GM21367 (cell line): ENCODE measurements around the gene IARS1.

Experiments used
- ATAC-seq: cut with Tn5 transposase; IDR thresholded peaks from one replicate; pipeline ENCODE4 v1.9.1; 2021; ENCODE audit not compliant: unreplicated experiment

Gene IARS1

DNA sequence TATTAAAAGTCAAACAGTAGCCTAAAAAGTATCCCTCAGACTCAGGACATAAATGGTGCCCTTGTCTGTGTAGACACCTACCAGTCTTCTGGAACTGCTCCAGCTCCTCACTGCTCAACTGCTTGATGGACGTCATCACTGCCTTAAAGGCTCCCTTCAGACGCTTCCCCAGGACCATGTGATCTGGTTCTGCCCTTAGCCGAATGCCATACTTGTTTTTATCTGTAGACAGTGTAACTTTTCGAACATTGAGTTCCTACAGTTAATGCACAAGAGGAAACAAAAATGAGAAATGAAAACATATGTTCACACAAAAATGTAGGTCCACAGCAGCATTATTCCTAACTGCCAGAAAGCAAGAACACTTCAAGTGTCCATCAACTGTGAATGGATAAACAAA, 46.2 kb downstream of the IARS1 start:
- ATAC-seq = no peak

DNA sequence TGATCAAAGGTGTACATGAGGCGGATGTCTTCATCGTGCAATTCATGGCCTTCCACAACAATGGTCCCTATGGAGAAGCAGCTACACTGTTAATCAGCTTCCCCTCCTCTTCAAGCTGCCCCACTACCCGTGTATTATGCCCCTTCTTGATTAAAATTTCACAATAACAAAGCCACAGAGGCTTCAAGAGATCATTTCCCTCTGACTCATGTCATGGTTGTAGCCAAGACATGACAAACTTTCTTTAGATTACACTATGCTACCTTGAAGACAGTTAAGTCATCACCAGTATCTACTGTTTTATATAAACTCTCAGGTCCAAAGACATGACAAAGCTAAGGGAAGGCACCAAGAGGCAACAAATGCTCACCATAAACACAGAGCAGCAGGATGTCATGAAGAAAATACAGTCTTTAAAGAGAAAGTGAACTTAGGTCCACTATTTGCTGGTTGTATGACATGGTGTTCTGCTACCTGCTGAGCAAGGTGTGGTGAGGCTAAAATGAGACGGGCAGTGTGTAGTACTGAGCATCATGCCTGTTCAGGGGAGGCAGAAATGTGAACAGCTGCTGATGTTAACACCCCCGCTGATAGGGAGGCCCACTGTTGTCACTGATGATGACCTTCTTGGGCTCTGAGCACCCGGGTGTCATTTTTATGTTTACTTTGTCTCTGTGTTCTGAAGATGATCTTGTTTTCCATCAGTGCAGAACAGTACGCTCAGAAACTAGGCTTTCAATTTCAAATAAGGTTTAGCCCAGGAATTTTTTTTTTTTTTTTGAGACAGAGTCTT, 48.3 kb downstream of the IARS1 start:
- no peak for ATAC-seq
